ENCODE measurements around the gene PDE6B. TPM values are rescaled to one million over a fixed set of nuclear protein-coding genes. Genes with fewer than 3 reads are reported as not detected.

PDE6B gene
- total and polyA plus RNA-seq, 2 experiments from 2014 or later, result 43.1 to 48.1 TPM

GRCh38 chr4:629915-630641, 4.7 kb downstream of the PDE6B start:
- no peaks in the 10 kb centered on the region for H3K4me1 ChIP-seq (ENCODE audit: low read depth)
- TF ChIP-seq CTCF (IDR thresholded peaks at IDR 0.05; ENCODE audit: low read depth, low read length), result no peak
- no peak overlapping the region for H3K4me3 ChIP-seq
- no peaks in the 10 kb centered on the region for H3K9me3 ChIP-seq (ENCODE audit: low read depth)
- no peak overlapping the region for H3K27ac ChIP-seq
- H3K36me3 ChIP-seq, result no peaks in the 10 kb centered on the region
- H3K27me3 ChIP-seq, result no peaks in the 10 kb centered on the region
- DNase-seq (ENCODE audit: low read depth in 1 of 2, low spot score in 1 of 2), result no peak

GRCh38 chr4:630656-631055, 5.3 kb downstream of the PDE6B start:
- no peak for TF ChIP-seq CTCF (IDR thresholded peaks at IDR 0.05; ENCODE audit: low read depth, low read length)
- Histone ChIP-seq H3K27ac (no peak overlapping the region), H3K9me3 (ENCODE audit: low read depth) (no peaks in the 10 kb centered on the region), H3K36me3 (no peaks in the 10 kb centered on the region), H3K4me3 (no peak overlapping the region), H3K4me1 (ENCODE audit: low read depth) (no peaks in the 10 kb centered on the region), H3K27me3 (no peaks in the 10 kb centered on the region)
- DNase-seq (ENCODE audit: low read depth in 1 of 2, low spot score in 1 of 2), result no peak

GRCh38 chr4:632196-632790, 6.9 kb downstream of the PDE6B start:
- H3K4me3 ChIP-seq, result no peak overlapping the region
- H3K27ac ChIP-seq, result no peak overlapping the region
- no peak for TF ChIP-seq CTCF (IDR thresholded peaks at IDR 0.05; ENCODE audit: low read depth, low read length)
- H3K27me3 ChIP-seq, result no peaks in the 10 kb centered on the region
- DNase-seq (ENCODE audit: low read depth in 1 of 2, low spot score in 1 of 2), result no peak
- H3K4me1 ChIP-seq (ENCODE audit: low read depth), result no peaks in the 10 kb centered on the region
- H3K36me3 ChIP-seq, result no peaks in the 10 kb centered on the region
- no peaks in the 10 kb centered on the region for H3K9me3 ChIP-seq (ENCODE audit: low read depth)

GRCh38 chr4:632926-633325, 7.6 kb downstream of the PDE6B start:
- Histone ChIP-seq H3K4me1 (ENCODE audit: low read depth) (no peaks in the 10 kb centered on the region), H3K9me3 (ENCODE audit: low read depth) (no peaks in the 10 kb centered on the region), H3K27ac (no peak overlapping the region), H3K27me3 (no peaks in the 10 kb centered on the region), H3K36me3 (no peaks in the 10 kb centered on the region), H3K4me3 (no peak overlapping the region)
- no peak for TF ChIP-seq CTCF (IDR thresholded peaks at IDR 0.05; ENCODE audit: low read depth, low read length)
- no peak for DNase-seq (ENCODE audit: low read depth in 1 of 2, low spot score in 1 of 2)

GRCh38 chr4:633406-633805, 8.0 kb downstream of the PDE6B start:
- DNase-seq (ENCODE audit: low read depth in 1 of 2, low spot score in 1 of 2), result no peak
- Histone ChIP-seq H3K36me3 (no peaks in the 10 kb centered on the region), H3K27me3 (no peaks in the 10 kb centered on the region), H3K4me3 (no peak overlapping the region), H3K9me3 (ENCODE audit: low read depth) (no peaks in the 10 kb centered on the region), H3K4me1 (ENCODE audit: low read depth) (no peaks in the 10 kb centered on the region), H3K27ac (no peak overlapping the region)
- TF ChIP-seq CTCF (IDR thresholded peaks at IDR 0.05; ENCODE audit: low read depth, low read length), result no peak
